Stomach (tissue), 4 donors: ENCODE results near the gene LIPF.

ENCODE experiments used
- CTCF ChIP-seq, 7 experiments: fragments of 450-650 bp in 4 of 7; fragments of 200-600 bp in 3 of 7; sonication (generic) in 3 of 7; IDR thresholded peaks; one replicate each; pipeline ENCODE4 v1.5.1; 2016 to 2019; ENCODE audit warnings: antibody characterized with exemption in 7 of 7, control low read depth in 2 of 7, mild to moderate bottlenecking in 1 of 7
- EP300 ChIP-seq: sonication (generic); formaldehyde crosslinking; IDR thresholded peaks from one replicate; pipeline ENCODE4 v1.6.1; 2017; ENCODE audit warnings: antibody characterized with exemption
- POLR2A ChIP-seq, 4 donors: fragments of 450-650 bp; IDR thresholded peaks; one replicate each; pipeline ENCODE4 v1.6.1; 2016; ENCODE audit warnings: antibody characterized with exemption in 4 of 4, control low read depth in 2 of 4, mild to moderate bottlenecking in 1 of 4, moderate library complexity in 1 of 4
- POLR2AphosphoS5 ChIP-seq, 3 donors: sonication (generic); formaldehyde crosslinking; IDR thresholded peaks; one replicate each; pipeline ENCODE4 v1.6.1; 2016; ENCODE audit warnings: antibody characterized with exemption in 3 of 3

GRCh38 chr10:88652616-88653015 lies 11.6 kb upstream of the LIPF start:
- TF ChIP-seq CTCF (IDR thresholded peaks at IDR 0.05) (no peak), POLR2A (IDR thresholded peaks at IDR 0.05) (no peak), POLR2AphosphoS5 (IDR thresholded peaks at IDR 0.05) (no peak), EP300 (no peak)
